Measurements from ENCODE around the gene MAN1A2.
A peak's percentile ranks its signal among the peaks of the same experiment; 100 is the strongest.

Gene MAN1A2

GRCh38 chr1:117362986-117363385, 4.3 kb upstream of the MAN1A2 start:
- no peak for DNase-seq (ENCODE audit: low spot score)

GRCh38 chr1:117363571-117364048, 3.6 kb upstream of the MAN1A2 start:
- no peak for DNase-seq (ENCODE audit: low spot score)

- DNase-seq (ENCODE audit: low spot score): no peak
Observed at GRCh38 chr1:117364240-117364639, 3.0 kb upstream of the MAN1A2 start.

DNA sequence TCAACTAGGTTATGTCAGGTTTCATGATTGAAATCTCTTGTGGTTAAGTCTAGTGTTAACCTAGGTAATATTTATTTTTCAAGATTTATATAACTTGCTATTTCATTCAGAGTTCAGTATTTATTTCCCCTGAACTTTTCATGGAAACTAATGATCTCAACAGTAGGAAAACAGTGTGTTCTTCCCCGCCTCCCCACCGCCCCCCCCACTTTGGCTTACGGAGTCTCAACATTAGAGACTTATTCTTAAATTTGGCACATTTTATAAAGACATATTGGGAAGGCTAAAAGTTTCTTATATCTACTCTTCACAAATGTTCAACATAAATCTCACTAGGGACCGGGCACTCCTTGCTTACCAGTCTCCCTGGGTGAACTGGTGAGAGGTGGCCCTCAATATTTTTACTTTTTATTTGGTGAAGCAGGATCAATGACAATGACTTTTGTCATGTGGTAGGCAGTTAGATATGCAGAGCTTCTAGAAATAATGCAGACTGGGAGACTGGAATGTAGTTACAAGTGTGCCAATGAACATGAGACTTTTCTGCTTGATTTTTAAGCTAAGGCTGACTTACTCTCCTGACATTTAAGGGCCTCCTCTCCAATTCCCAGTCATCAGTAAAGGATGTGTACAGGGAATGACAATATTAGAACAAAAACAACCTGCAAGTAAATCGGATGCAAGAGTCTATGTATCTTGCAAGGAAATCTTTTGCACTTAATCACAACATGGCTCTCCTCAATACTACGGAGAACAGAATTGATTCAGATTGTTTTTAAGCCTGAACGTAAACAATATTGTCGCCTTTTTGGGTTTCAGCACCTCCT, 1.7 kb upstream of the MAN1A2 start:
- DNase-seq (ENCODE audit: low spot score): no peak

GRCh38 chr1:117366177-117367045, 838 bp upstream of the MAN1A2 start:
- DNase-seq (ENCODE audit: low spot score): peak; percentile 82

DNA sequence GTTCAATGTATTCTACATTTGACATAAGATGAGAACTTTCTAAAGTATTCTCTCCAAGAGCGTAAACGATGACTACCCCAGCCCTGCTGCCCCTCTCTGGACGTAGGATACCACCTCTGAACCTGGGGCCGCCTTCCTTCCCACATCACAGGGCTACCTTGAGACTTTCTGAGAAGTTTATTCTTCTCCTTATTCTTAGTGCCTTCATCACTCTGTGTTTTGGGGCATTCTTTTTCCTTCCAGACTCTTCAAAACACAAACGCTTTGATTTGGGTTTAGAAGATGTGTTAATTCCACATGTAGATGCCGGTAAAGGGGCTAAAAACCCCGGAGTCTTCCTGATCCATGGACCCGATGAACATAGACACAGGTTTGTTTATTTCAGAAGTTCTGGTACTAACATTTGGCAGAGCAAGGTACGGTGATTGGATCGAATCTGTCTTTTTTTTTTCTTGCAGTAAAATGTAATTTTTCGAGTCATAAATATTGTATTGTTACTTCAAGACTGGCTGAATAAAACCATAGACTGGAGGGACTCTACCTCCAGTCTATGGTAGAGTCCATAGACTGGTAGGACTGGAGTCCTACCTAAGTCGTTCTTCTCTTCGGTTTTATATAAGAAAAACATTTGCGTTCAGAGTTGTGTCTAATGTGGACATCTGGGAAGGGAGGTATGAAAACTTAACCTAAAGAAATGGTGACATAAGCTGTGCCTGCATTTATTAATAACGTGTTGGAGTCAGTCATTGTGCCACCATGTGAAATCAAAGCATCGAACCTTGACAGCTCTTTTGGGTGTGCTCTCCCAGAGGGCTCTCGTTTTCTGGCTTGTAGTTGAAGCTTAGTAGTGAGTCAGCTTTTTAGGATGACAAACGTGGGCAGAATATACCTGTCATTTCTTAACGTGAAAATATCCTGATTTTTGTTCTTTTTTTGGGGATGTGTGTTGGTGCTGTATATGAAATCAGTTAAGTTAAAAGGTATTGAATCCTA, 1.2 kb downstream of the MAN1A2 start:
- no peak for DNase-seq (ENCODE audit: low spot score)

- no peak for DNase-seq (ENCODE audit: low spot score)
Observed at GRCh38 chr1:117370071-117370470, 2.8 kb downstream of the MAN1A2 start.

DNA sequence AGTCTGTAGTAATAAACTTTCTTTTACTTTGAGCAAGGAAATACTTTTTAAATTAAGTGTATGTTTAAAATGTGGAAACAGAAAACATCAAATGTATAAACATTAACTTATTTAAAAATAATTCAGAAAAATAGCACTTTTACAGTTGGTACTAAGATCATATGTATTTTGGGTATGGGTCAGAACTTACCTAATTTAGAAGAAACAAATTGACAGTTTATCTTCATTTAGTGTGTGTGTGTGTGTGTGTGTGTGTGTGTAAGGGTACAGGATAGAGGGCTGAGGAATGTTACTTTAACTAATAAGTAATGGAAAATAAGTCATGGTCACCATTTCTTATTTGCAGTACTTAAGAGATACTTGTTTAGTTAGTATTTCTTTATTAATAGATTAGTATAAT, 3.3 kb downstream of the MAN1A2 start:
- DNase-seq (ENCODE audit: low spot score): no peak

- DNase-seq (ENCODE audit: low spot score): no peak
Observed at GRCh38 chr1:117371441-117372151, 4.3 kb downstream of the MAN1A2 start.

DNA sequence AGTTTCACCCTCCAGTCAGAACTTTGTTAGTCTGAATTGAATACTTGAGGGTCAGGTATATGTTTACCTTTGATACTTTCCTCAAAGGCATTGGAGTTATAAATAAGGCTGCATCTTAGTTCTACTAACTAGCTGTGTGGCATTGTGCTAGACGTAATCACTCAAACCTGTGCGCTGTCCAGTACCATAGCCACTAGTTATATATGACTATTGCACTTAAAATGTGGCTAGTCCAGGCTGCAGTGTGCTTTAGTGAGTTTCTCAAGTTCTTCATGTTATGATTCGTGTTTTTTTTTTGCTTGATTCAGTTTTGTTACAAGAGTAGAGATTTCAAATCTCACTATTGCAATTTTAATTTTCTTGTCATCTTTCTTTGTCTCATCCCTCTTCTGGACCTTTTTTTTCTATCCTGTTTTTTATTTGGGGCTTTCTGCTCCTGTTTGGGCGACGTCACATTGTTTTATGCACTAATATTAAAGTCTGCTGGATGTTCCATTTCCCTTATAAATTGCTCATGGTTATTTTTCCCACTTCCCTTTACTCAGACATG, 5.7 kb downstream of the MAN1A2 start:
- DNase-seq (ENCODE audit: low spot score): no peak

DNA sequence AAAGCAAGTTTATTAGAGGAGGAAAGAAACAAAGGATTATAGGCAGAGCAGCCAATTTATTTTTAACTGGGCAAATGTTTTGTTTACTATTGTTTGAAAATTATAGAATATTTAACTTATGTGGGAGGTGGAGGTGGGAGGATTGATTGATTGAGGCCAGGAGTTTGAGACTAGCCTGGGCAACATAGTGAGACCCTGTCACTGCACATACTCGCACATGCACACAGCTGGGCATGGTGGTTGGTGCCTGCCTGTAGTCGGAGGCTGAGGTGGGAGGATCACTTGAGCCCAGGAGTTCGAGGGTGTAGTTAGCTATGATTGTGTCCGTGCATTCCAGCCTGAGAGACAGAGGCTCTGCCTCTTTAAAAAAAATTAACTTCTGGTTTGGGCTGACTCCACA, 6.7 kb downstream of the MAN1A2 start:
- DNase-seq (ENCODE audit: low spot score): no peak

GRCh38 chr1:117375327-117375726, 8.1 kb downstream of the MAN1A2 start:
- no peak for DNase-seq (ENCODE audit: low spot score)

- no peak for DNase-seq (ENCODE audit: low spot score)
Observed at GRCh38 chr1:117387060-117387633, 19.9 kb downstream of the MAN1A2 start.

DNA sequence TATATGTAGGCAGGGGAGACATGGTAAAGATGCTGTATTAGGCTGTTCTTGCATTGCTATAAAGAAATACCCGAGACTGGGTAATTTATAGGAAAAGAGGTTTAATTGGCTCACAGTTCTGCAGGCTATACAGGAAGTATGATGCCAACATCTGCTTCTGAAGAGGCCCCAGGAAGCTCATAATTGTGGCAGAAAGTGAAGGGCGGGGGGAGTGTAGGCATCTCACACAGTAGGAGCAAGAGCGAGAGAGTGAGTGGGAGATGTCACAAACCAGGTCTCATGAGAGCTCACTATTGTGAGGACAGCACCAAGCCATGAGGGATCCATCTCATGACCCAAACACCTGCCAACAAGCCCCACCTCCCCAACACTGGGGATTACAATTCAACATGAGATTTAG, 21.1 kb downstream of the MAN1A2 start:
- DNase-seq (ENCODE audit: low spot score): no peak

DNA sequence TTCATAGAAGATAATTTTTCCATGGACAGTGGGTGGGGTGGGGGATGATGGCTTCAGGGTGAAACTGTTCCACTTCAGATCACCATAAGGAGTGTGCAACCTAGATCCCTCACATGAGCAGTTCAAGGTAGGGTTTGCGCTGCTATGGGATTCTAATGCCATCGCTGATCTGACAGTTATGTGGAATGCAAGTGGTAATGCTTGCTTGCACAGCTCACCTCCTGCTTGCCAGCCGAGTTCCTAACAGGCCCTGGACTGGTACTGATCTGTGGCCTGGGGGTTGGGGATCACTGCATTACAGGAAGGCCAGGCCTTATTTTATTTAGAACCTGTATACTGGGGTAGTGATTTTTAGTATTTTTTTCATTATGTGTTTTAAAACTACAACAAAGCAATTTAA, 22.0 kb downstream of the MAN1A2 start:
- no peak for DNase-seq (ENCODE audit: low spot score)

DNA sequence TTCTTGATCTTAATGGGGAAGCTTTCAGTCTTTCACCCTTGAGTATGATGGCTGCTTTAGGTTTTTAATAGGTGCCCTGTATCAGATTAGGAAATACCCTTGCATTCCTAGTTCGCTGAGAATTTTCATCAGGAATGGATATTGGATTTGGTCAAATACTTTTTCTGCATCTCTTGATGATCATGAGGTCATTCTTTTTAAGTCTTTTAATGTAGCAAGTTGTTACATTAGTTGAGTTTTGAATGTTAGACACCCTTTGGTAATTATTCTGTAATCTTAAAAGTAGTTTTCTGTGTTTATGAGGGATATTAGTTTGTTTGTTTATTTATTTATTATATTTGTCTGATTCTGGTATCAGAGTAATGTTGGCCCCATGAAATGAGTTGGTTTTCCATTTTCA, 22.5 kb downstream of the MAN1A2 start:
- DNase-seq (ENCODE audit: low spot score): no peak

- no peak for DNase-seq (ENCODE audit: low spot score)
Observed at GRCh38 chr1:117392771-117393170, 25.5 kb downstream of the MAN1A2 start.

DNA sequence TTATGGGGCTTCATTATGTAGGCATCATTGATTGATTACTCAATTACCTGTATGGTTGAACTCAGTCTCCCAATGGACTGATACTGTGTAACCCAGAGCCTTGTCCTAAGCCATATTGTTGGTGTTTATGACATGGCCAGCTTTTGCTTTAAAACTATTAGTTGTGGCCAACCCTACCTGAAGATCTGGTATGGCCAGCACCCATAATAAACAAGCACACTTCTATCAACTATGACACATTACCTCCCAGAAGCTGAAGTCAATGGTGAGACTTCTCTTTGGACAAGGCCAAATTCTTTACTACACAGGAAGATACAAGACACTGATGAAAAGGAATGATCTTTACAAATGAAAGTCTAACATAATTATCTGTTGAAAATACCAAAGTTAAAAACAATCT, 28.8 kb downstream of the MAN1A2 start:
- no peak for DNase-seq (ENCODE audit: low spot score)

GRCh38 chr1:117396636-117397035, 29.4 kb downstream of the MAN1A2 start:
- DNase-seq (ENCODE audit: low spot score): no peak

GRCh38 chr1:117398957-117399356, 31.7 kb downstream of the MAN1A2 start:
- DNase-seq (ENCODE audit: low spot score): no peak

- DNase-seq (ENCODE audit: low spot score): no peak
Observed at GRCh38 chr1:117401761-117402160, 34.5 kb downstream of the MAN1A2 start.

Measured in LoVo (cell line).